ENCODE results near the gene IGF2BP2. TPM values are rescaled to one million over a fixed set of nuclear protein-coding genes. Genes with fewer than 3 reads are reported as not detected.
A peak's percentile ranks its signal among the peaks of the same experiment; 100 is the strongest.

IGF2BP2 gene
- total and polyA plus RNA-seq, 2 of the 8 experiments (the other 6 are each of a cell fraction or from before 2014, with no cell fraction given): 7.4 to 121 TPM

DNA sequence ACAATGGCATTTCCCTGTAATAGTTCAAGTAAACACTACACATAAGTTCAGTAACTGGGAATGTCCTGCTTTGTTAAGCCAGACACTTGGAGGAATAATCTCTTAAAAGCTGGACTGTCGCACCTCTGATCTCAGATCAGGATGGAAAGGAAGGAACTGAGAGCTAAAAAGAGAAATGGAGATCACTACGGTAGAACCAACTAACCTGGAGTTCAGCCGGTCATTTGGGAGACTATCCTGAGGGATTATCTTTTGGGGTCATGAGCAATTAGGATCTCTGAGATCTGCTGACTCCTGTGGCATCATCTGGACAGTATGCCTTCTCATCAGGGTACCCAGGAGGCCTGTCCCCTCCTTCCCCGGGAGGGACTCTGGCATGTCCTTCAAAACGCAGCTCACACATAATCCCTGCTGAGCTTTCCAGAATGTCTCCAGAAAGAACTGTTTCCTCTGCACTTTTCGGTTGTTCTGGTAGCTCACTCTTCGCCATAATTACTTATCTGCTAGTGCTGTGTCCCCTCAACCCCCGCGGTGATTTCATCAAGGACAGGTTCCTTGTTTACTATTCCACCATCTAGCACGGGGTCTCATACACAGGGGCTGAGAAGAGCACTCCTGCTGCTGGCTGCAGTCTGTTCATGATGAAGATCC, 123.1 kb downstream of the IGF2BP2 start:
- Histone ChIP-seq H3K4me1 (replicated peaks in 1 of 4; ENCODE audit: control insufficient read depth in 3 of 4, insufficient read depth in 4 of 4, low read length in 3 of 4) (peaks cover 3 to 19% (median 12%) of the 10 kb centered on the region in 4 experiments), H3K79me2 (ENCODE audit: control insufficient read depth in 1 of 2, insufficient read depth in 2 of 2, low read length in 2 of 2) (peaks cover 0 to 90% of the 10 kb centered on the region in 2 experiments; a peak in 2 of 4 replicates), H3K4me2 (ENCODE audit: insufficient read depth in 1 of 2, low read depth in 2 of 2, low read length in 2 of 2) (peak overlapping the region in 1 of 2 experiments; percentile 37; a peak in 2 of 4 replicates), H3K36me3 (ENCODE audit: control insufficient read depth in 2 of 4, insufficient read depth in 4 of 4, low read length in 3 of 4) (no peaks in the 10 kb centered on the region), H3K27ac (ENCODE audit: low read depth, low read length) (no peak overlapping the region), H3K9me3 (ENCODE audit: insufficient read depth in 2 of 2, low read depth in 1 of 2, low read length in 1 of 2) (no peaks in the 10 kb centered on the region), H4K20me1 (replicated peaks in 1 of 2; ENCODE audit: control insufficient read depth in 1 of 2, insufficient read depth in 2 of 2, low read length in 2 of 2) (peaks cover 7 to 13% of the 10 kb centered on the region in 2 experiments), H2AK5ac (ENCODE audit: low read depth, low read length) (no peak overlapping the region), H3K18ac (ENCODE audit: extremely low read depth, low read length) (no peak overlapping the region), H3K27me3 (replicated peaks in 1 of 4; ENCODE audit: control insufficient read depth in 3 of 4, extremely low read depth in 1 of 4, insufficient read depth in 3 of 4, low read length in 3 of 4) (no peaks in the 10 kb centered on the region), H3K23ac (ENCODE audit: insufficient read length) (no peak overlapping the region), H3K23me2 (ENCODE audit: low read depth, low read length) (no peaks in the 10 kb centered on the region), H4K5ac (ENCODE audit: insufficient read length, low read depth, low read length) (no peak overlapping the region), H3K79me1 (ENCODE audit: low read depth, low read length) (peaks cover 13% of the 10 kb centered on the region), H2BK12ac (ENCODE audit: low read depth, low read length) (no peak overlapping the region), H2BK15ac (ENCODE audit: low read length) (no peak overlapping the region), H2AFZ (ENCODE audit: low read length) (no peak overlapping the region), H3K56ac (replicated peaks; ENCODE audit: insufficient read length, low read depth, low read length) (no peak overlapping the region), H4K91ac (replicated peaks; ENCODE audit: insufficient read length, low read length) (no peak overlapping the region), H3K4ac (replicated peaks; ENCODE audit: insufficient read length, low read depth, low read length) (no peak overlapping the region), H4K8ac (ENCODE audit: extremely low read depth, insufficient read depth, low read length) (no peak overlapping the region), H2BK5ac (ENCODE audit: low read depth, low read length) (no peak overlapping the region), H3K14ac (ENCODE audit: insufficient read length) (no peak overlapping the region), H3K9ac (replicated peaks in 1 of 4; ENCODE audit: extremely low read depth in 1 of 4, low read depth in 3 of 4, low read length in 3 of 4) (no peak overlapping the region), H3K4me3 (ENCODE audit: extremely low read depth in 1 of 4, insufficient read depth in 2 of 4, low read depth in 3 of 4, low read length in 4 of 4) (no peak overlapping the region), H2BK20ac (ENCODE audit: low read length) (no peak overlapping the region), H2BK120ac (replicated peaks; ENCODE audit: low read depth, low read length) (no peak overlapping the region)
- FAIRE-seq (no peak), DNase-seq (ENCODE audit: low read depth in 1 of 2, low spot score in 2 of 2) (no peak)
- no peak for TF ChIP-seq GABPA (IDR thresholded peaks at IDR 0.05; ENCODE audit: borderline replicate concordance, insufficient read depth, low read length)
- no peak for TF ChIP-seq TEAD4 (IDR thresholded peaks at IDR 0.05; ENCODE audit: low read depth, low read length)
- no peak for TF ChIP-seq TCF12 (IDR thresholded peaks at IDR 0.05; ENCODE audit: low read depth, low read length)
- TF ChIP-seq YY1 (IDR thresholded peaks at IDR 0.05; ENCODE audit: low read depth, low read length): no peak
- TF ChIP-seq BRCA1 (IDR thresholded peaks at IDR 0.05; ENCODE audit: low read depth, low read length): no peak
- 87% methylated on average over 10 of the region's 10 CpGs; no CpG with 5 or more reads in 1 of the 2 experiments for WGBS, 2 experiments (ENCODE audit: extremely low coverage in 1 of 2, insufficient coverage in 1 of 2, insufficient read length in 1 of 2, insufficient replicate concordance in 2 of 2, low coverage in 1 of 2, low lambda C conversion rate in 2 of 2, missing lambda C conversion rate in 1 of 2)
- CTCF ChIA-PET (ENCODE audit: partially characterized antibody): interaction anchor here (0.9 to 3.7 kb wide), 7 partner anchors 10 to 203 kb away, joined by 3 to 16 read pairs (median 5); no protein-coding TSS in a partner anchor
- POLR2A ChIA-PET (ENCODE audit: partially characterized antibody): interaction anchor here (2.9 kb wide), 1 partner anchor 10 kb away, joined by 10 read pairs; no protein-coding TSS in a partner anchor

Measured in H1 (cell line).